AG20443 (cell line): ENCODE measurements around the gene SGF29.
"Not testable (repeated sequence)": the region's sequence is repeated elsewhere in the genome, so short reads cannot be mapped to it uniquely, and the experiment has no call there.

Source experiments
- DNase-seq: peaks from one replicate; pipeline ENCODE4 v3.0.0; 2012; ENCODE audit warnings: low spot score, mixed read lengths

The SGF29 gene

DNA sequence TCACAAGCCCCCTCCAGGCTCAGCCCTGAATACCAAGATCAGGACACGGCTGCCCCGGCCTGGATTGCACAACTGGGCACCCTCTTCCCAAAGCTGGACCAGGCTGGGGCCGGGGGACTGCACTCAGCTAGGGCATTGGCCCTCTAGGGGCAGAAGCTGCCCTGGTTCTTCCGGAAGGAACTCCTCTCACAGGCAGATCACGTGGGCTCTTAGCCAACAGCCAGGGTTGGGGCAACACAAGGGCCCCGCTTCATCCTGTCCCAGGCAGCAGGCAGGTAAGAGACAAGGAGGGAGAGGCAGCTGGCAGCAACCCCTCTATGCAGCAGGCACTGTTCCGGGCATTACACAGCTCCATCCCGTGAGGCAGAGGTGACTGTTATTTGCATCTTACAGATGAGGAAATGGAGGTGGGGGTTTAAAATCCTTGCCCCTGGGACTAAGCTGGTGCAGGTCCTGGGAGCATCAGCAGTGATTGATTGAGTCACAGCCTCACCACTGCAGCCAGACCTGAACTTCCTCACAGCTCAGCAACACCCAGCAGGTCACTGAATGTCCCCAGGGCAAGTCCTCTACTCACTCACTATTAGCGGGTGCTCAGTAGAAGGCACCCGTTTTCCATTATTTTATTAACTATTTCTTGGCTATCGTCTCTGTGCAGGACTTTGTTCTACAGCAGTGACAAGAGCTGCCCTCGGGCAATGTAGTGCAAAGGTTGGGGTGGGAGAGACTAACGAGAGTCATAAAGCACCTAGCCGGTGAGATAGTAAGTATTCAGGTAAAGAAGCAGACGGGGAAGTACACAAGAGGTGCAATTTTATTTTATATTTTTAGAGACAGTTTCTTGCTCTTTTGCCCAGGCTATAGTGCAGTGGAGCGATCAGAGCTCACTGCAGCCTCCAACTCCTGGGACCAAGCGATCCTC, 58.9 kb downstream of the SGF29 start:
- DNase-seq: not testable (repeated sequence)

GRCh38 chr16:28613912-28614311, 60.2 kb downstream of the SGF29 start:
- not testable (repeated sequence) for DNase-seq

DNA sequence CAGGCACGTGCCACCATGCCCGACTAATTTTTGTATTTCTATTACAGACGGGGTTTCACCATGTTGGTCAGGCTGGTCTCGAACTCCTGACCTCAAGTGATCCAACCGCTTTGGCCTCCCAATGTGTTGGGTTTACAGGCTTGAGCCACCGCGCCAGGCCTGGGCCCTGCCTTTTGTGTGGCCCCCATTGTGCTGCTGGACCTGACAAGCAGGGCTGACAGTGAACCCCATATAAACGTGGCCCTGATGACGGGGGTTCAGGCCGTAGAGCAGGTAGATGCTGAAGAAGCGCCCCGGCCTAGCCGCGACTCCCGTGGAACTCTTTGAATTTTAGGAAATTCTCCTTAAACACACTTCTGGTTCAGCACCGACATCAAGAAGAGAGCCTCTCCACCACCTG, 60.8 kb downstream of the SGF29 start:
- DNase-seq: not testable (repeated sequence)

GRCh38 chr16:28615486-28616223, 61.9 kb downstream of the SGF29 start:
- not testable (repeated sequence) for DNase-seq

GRCh38 chr16:28616224-28616577, 62.5 kb downstream of the SGF29 start:
- not testable (repeated sequence) for DNase-seq

DNA sequence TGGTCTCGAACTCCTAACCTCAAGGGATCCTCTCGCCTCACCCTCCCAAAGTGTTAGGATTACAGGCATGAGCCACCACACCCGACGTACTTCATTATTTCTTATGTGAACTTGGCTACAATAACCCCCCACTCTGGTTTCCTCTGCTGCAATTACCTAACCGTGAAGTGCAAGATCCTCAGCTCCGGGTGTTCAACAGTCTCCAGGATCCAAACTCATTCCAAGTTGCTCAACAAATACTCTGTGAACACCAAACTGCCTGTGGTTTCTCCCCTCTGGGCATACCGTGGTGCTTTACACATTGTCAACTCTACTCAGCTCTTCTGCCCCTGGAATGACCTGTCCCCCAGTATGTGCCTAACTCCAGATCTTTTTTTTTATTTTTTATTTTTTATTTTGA, 62.9 kb downstream of the SGF29 start:
- DNase-seq: no peak

DNA sequence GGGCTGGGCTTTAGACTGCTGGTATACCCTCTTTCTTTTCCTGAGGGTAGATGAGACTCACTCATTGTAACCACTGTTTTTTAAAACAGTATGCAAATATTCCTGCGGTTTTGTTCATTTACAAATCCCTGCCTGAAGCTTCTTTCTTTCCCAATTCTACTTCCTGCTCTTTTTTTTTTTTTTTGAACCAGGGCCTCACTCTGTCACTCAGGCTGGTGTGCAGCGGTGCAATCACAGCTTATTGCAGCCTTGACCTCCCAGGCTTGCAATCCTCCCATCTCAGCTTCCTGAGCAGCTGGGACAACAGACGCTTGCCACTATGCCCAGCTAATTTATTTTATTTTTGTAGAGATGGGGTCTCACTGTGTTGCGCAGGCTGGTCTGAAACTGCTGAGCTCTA, 64.2 kb downstream of the SGF29 start:
- no peak for DNase-seq

GRCh38 chr16:28620316-28620715, 66.6 kb downstream of the SGF29 start:
- DNase-seq: not testable (repeated sequence)

GRCh38 chr16:28621481-28622155, 67.9 kb downstream of the SGF29 start:
- no peak for DNase-seq

DNA sequence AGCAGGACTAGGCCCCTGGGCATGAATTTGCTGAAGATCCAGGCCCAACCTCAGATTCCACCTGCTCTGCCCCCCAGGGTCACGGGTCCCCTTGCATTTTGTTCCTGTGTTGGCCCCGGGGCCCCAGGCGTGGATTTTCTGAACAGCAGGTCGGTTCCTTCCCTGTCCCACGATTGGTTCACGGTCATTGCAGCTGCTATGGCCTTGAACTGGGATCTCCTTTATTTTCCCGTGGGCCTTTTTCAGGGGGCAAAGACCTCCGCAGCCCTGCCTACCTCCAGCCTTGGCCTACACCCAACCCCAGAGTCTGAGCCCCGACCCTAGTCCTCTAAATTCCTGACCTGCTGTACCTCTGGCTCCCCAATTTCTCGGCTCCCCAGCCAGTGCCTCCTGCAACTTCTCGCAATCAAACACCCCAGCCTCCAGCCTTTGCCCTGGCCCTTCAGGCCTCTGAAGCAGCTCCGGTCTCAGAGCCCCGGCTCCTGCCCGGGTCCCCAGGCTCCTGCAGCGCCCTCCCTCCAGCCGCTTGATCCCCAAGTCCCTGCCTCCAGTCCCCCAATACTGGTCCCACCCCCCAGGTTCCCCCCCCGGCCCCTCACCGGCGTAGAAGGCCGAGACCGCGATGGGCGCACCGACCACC, 68.9 kb downstream of the SGF29 start:
- not testable (repeated sequence) for DNase-seq

DNA sequence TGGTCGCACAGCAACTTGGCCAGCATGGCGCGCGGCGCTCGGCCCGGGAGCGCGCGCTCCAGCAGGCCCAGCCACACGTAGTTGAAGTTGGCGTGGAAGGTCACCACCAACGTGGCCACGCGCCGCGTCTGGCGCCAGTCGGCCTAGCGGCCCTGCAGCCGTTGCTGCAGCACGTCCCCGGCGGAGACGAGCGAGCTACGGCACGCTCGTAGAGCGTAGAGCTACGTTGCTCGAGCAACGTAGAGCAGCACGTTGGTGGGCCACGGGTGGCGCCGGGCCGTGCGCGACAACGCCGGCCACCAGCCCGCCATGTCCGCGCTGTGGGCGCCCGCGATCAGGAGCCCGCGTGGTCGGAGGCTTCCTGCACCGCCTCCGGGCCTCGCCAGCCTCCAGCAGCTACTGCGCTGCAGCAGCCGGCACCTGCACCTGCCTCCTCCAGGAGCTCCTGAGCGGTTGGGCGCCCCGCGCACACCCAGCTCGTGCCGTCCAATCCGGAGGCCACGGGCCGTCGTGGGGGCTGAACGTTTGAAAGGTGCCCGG, 69.5 kb downstream of the SGF29 start:
- DNase-seq: peak; percentile 36

DNA sequence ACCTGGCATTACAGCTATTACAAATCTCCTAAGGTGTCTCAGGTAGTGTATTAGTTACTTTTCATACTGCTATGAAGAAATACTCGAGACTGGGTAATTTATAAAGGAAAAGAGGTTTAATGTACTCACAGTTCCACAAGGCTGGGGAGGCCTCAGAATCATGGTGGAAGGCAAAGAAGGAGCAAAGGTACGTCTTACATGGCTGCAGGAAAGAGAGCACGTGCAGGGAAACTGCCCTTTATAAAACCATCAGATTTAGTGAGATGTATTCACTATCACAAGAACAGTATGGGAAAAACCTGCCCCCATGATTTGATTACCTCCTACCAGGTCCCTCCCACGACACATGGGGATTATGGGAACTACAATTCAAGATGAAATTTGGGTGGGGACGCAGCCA, 77.2 kb downstream of the SGF29 start:
- DNase-seq: not testable (repeated sequence)

DNA sequence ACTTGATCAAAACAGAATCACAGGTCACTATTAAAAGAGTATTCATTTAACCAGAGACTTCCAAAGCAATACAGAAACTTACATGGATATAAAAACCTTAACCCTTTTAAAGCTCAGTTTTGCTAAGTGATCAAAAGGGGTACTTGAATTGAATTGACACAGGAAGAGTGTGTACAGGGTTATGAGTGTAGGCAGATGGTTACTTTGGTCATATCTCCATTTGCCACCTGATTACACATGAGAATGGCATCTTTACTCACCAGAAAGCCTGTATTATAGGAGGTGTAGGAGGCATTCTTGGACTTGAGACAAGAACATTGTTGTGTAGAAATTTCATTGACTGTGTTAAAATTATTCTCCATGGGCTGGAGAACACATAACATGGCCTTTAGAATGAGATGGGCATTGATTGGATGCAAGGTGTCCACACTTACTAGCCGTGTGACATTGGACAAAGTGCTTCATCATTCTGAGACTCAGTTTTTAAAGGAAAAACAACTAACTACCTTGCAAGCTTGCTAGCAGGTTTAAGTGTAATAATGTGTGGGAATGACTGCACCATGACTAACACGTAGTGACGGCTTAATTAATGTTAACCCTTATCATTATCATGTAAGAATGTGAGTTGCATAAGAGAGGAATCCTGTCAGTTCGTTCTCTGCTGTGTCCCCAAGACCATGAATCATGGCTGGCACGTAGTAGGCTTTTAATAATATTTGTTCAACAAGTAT, 82.5 kb downstream of the SGF29 start:
- DNase-seq: not testable (repeated sequence)

DNA sequence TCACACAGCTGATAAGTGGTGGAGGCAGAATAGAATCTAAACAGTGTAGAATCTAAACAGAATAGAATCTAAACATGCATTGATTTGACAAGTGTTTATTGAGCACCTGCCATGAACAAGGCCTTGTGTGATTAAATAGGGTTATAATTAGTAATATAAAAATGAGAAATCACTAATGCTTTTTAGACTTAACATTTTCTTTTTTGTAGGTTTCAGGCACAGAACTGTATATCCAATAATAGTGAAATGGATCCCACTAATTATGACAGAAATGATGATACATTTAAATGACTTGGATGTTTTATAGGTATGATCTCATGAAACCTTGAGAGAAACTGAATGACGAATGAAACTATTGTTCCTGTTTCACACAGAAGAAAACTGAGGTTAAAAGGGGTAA, 84.0 kb downstream of the SGF29 start, which contains the start of gene NPIPB8:
TSS of gene NPIPB8 (plus strand) at position 301 of the 400 bp plus-strand sequence. CDS start 296 bp downstream, outside the sequence.
- DNase-seq: not testable (repeated sequence)

DNA sequence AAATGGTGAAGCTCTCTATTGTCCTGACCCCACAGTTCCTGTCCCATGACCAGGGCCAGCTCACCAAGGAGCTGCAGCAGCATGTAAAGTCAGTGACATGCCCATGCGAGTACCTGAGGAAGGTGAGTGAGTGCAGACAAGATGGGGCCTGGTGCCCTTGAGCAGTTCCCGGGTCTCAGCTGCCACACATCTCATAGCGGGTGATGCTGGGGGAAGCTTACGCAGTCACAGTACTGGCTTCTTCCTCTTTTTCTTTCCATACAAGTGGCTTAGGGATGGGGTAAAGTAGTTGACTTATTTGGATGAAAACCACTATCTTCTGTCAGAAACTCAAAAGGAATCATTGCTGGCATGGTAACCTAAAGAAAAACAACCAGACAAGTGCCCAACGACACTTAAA, 84.6 kb downstream of the SGF29 start:
- DNase-seq: not testable (repeated sequence)

DNA sequence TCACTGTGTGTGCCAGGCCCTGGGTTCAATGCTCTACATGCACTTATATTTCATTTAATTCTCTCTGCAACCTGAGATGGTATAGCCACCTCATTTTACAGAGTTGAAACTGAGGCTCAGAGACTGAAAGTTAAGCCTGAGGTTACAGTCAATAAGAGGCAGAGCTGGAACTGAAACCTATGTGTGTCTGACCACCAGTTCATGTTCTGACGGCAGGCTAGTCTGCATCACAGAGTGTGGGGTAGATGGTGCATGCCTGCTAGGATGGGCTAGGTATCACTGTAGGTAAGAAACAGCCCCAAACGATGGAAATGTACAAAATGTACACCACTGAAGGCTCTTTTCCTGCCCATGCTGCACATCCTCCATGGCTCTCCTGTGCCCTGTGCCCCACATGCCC, 86.2 kb downstream of the SGF29 start:
- DNase-seq: not testable (repeated sequence)
